Amygdala (tissue), 56 donors: Measurements from ENCODE around the gene GAL3ST3.
A peak's percentile ranks its signal among the peaks of the same experiment; 100 is the strongest.
"Not testable (repeated sequence)": the region's sequence is repeated elsewhere in the genome, so short reads cannot be mapped to it uniquely, and the experiment has no call there.

Source experiments
- DNase-seq, 56 donors: peaks; one replicate each; lab custom pipeline; 2025; lab: John Stamatoyannopoulos, UW

The GAL3ST3 gene

GRCh38 chr11:66048547-66049323 is at the start of gene GAL3ST3:
TSS of gene GAL3ST3 (minus strand) at chr11:66049161. CDS start at chr11:66045415, 3,746 bp downstream.
- peak in 8 of 56 donors; percentile 7 to 31 (median 16) for DNase-seq

GRCh38 chr11:66092125-66092524 is 43.2 kb upstream of the GAL3ST3 start:
- not testable (repeated sequence) for DNase-seq

- DNase-seq, result no peak
These were observed 41.3 kb upstream of the GAL3ST3 start for GRCh38 chr11:66090288-66090687.

GRCh38 chr11:66089067-66089466 is 40.1 kb upstream of the GAL3ST3 start:
- no peak for DNase-seq

- no peak for DNase-seq
These were observed 38.4 kb upstream of the GAL3ST3 start for GRCh38 chr11:66087148-66087908.

GRCh38 chr11:66084821-66085475 is 36.0 kb upstream of the GAL3ST3 start:
- peak in 1 of 56 donors; percentile 1 for DNase-seq

- no peak for DNase-seq
These were observed 34.8 kb upstream of the GAL3ST3 start for GRCh38 chr11:66083767-66084166.

- peak in 1 of 56 donors; percentile 21 for DNase-seq
These were observed 34.2 kb upstream of the GAL3ST3 start for GRCh38 chr11:66082946-66083698.

- DNase-seq, result peak in 12 of 56 donors; percentile 3 to 52 (median 14)
These were observed 32.5 kb upstream of the GAL3ST3 start for GRCh38 chr11:66081505-66081904.

- DNase-seq, result peak in 1 of 56 donors; percentile 17
These were observed 31.3 kb upstream of the GAL3ST3 start for GRCh38 chr11:66080055-66080817.

- not testable (repeated sequence) for DNase-seq
These were observed 30.0 kb upstream of the GAL3ST3 start for GRCh38 chr11:66078949-66079348.

- DNase-seq, result no peak
These were observed 29.0 kb upstream of the GAL3ST3 start for GRCh38 chr11:66077927-66078326.

- DNase-seq, result no peak
These were observed 27.6 kb upstream of the GAL3ST3 start for GRCh38 chr11:66076561-66076960.

GRCh38 chr11:66075273-66075672 is 26.3 kb upstream of the GAL3ST3 start:
- DNase-seq, result no peak

- no peak for DNase-seq
These were observed 24.7 kb upstream of the GAL3ST3 start for GRCh38 chr11:66073669-66074068.

GRCh38 chr11:66072518-66072917 is 23.6 kb upstream of the GAL3ST3 start:
- DNase-seq, result no peak

- DNase-seq, result no peak
These were observed 23.1 kb upstream of the GAL3ST3 start for GRCh38 chr11:66072081-66072480.

GRCh38 chr11:66071381-66071801 is 22.4 kb upstream of the GAL3ST3 start:
- peak in 1 of 56 donors; percentile 54 for DNase-seq

- peak in 20 of 56 donors; percentile 9 to 56 (median 25) for DNase-seq
These were observed 21.8 kb upstream of the GAL3ST3 start for GRCh38 chr11:66070604-66071380.
